Kidney epithelial cell (primary cell): ENCODE results near the gene EHBP1. TPM values are rescaled to one million over a fixed set of nuclear protein-coding genes. Genes with fewer than 3 reads are reported as not detected.

Experiments used
- DNase-seq: peaks from one replicate; pipeline ENCODE4 v3.0.0-alpha.2; 2010; ENCODE audit warnings: low read depth
- H3K27me3 ChIP-seq: 2 replicates; pipeline ENCODE4 v1.6.0; 2011; ENCODE audit warnings: low read length; ENCODE audit not compliant: control insufficient read depth, insufficient read depth
- H3K36me3 ChIP-seq: 2 replicates; pipeline ENCODE4 v1.5.1; 2011; ENCODE audit warnings: low read length; ENCODE audit not compliant: control insufficient read depth, insufficient read depth
- H3K4me3 ChIP-seq: 2 replicates; pipeline ENCODE4 v1.5.1; 2011; ENCODE audit warnings: low read depth, mild to moderate bottlenecking, control low read depth, low read length
- total RNA-seq: library from RNA; depleted of rRNA; stranded (reverse); fragments of >200 nt; gene quantifications from 2 replicates; pipeline ENCODE4 v1.2.3, GENCODE V29; 2015
- TF ChIP-seq, protein P1 (sequence below): IDR thresholded peaks from 2 replicates; pipeline ENCODE4 v1.5.1; 2011; ENCODE audit warnings: mild to moderate bottlenecking, moderate library complexity, low read length, control low read depth, inconsistent platforms; ENCODE audit not compliant: insufficient read depth, poor library complexity, severe bottlenecking

Gene EHBP1
- total RNA-seq, 1 donor from 2014 or later = 22.9 TPM

DNA sequence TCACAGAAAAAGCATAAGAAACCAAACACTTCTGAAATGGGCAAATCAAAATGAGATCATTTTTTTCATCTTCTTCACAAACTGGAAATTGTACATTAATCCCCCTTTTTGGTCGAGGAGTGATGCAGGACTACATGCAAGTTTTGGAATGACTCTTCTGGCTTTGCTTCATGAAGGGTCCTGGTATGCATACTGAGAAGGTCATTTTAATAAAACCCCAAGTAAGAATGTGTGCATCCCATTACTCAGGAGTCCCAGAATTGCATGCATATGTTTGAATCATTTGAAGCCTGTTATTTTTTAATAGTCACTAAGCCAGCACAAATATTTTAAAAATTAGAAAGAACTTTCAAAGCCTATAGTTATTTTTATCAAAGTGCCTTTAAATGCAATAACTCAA is 16.7 kb upstream of the EHBP1 start:
- DNase-seq = no peak
- no peaks in the 10 kb centered on the region for H3K27me3 ChIP-seq
- H3K4me3 ChIP-seq = no peak overlapping the region
- H3K36me3 ChIP-seq = no peaks in the 10 kb centered on the region
- TF ChIP-seq, protein P1, sequence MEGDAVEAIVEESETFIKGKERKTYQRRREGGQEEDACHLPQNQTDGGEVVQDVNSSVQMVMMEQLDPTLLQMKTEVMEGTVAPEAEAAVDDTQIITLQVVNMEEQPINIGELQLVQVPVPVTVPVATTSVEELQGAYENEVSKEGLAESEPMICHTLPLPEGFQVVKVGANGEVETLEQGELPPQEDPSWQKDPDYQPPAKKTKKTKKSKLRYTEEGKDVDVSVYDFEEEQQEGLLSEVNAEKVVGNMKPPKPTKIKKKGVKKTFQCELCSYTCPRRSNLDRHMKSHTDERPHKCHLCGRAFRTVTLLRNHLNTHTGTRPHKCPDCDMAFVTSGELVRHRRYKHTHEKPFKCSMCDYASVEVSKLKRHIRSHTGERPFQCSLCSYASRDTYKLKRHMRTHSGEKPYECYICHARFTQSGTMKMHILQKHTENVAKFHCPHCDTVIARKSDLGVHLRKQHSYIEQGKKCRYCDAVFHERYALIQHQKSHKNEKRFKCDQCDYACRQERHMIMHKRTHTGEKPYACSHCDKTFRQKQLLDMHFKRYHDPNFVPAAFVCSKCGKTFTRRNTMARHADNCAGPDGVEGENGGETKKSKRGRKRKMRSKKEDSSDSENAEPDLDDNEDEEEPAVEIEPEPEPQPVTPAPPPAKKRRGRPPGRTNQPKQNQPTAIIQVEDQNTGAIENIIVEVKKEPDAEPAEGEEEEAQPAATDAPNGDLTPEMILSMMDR = no peak

DNA sequence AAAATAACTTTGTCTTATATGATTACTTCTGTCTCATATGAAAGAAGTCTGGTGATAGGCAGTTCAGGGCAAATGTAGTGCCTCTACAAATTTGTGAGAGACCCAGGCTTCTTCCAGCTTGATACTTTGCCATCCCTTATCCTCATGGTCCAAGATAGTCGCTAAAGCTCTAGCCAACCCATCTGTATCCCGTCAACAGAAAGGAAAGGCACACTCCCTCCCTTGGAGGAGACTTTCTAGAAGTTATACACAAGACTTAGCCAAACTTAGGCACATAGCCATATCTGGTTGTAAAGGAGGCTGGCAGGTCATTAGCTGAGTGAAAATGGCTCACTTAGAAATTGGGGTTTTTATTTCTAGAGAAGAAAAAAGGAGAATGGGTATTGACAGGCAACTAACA is 14.3 kb upstream of the EHBP1 start:
- Histone ChIP-seq H3K27me3 (no peaks in the 10 kb centered on the region), H3K4me3 (no peak overlapping the region), H3K36me3 (no peaks in the 10 kb centered on the region)
- no peak for DNase-seq
- TF ChIP-seq, protein P1 = no peak

DNA sequence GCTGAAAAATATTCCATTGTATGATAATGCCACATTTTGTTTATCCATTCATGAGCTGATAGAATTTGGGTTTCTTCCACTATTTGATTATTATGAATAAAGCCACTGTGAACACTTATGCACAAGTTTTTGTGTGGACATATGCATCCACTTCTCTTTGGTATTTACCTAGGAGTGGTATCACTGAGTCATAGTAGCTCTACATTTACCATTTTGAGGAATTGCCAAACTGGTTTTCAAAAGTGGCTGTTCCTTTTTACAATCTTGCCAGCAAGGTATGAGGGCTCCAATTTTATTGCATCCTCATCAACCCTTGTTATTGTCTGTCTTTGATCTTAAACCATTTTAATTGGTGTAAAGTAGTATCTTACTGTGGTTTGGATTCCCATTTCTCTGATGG is 13.3 kb upstream of the EHBP1 start:
- no peak for DNase-seq
- no peaks in the 10 kb centered on the region for H3K27me3 ChIP-seq
- no peaks in the 10 kb centered on the region for H3K36me3 ChIP-seq

DNA sequence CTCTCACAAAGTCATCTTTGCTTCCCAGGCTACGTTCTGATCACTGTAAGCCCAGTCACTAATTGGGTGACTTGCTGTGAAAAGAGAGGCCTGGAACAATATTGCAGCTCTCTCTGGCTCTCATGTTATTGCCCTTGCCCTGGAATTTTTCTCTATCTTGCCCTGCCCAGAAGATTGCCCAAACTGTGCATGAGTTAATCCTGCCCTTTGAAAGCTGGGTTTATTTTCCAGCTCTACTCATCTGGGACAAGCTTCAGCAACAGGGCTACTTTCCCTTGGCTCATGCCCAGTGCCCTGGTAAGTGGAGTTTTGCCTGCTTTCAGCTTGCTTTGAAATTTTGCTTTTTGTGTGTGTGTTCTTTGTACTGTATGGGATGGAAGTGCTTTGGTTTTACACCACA is 6.9 kb upstream of the EHBP1 start:
- TF ChIP-seq, protein P1 = no peak
- Histone ChIP-seq H3K27me3 (no peaks in the 10 kb centered on the region), H3K4me3 (no peak overlapping the region), H3K36me3 (no peaks in the 10 kb centered on the region)
- no peak for DNase-seq

More for the DNA sequence above, 13.3 kb upstream of the EHBP1 start:
- no peak overlapping the region for H3K4me3 ChIP-seq
- TF ChIP-seq, protein P1 = no peak

DNA sequence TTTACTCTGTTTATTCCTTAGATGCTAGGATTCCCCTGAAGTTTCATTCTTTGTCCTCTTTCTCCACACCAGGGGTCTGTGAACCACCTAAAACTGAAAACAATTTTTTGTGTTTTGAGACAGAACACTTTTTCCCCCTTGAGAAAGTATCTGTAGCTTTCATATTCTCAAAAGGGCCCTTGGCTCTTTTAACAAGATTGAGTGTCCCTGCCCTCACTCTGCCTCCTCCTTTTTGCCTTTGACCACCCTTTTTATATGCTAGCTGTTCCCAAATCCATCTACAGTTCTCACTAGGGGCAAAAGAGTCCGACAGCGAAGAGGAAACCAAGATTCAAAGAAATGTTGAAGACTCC is 883 bp upstream of the EHBP1 start:
- Histone ChIP-seq H3K36me3 (no peaks in the 10 kb centered on the region), H3K4me3 (peak overlapping the region; percentile 61), H3K27me3 (no peaks in the 10 kb centered on the region)
- DNase-seq = no peak
- TF ChIP-seq, protein P1 = no peak

DNA sequence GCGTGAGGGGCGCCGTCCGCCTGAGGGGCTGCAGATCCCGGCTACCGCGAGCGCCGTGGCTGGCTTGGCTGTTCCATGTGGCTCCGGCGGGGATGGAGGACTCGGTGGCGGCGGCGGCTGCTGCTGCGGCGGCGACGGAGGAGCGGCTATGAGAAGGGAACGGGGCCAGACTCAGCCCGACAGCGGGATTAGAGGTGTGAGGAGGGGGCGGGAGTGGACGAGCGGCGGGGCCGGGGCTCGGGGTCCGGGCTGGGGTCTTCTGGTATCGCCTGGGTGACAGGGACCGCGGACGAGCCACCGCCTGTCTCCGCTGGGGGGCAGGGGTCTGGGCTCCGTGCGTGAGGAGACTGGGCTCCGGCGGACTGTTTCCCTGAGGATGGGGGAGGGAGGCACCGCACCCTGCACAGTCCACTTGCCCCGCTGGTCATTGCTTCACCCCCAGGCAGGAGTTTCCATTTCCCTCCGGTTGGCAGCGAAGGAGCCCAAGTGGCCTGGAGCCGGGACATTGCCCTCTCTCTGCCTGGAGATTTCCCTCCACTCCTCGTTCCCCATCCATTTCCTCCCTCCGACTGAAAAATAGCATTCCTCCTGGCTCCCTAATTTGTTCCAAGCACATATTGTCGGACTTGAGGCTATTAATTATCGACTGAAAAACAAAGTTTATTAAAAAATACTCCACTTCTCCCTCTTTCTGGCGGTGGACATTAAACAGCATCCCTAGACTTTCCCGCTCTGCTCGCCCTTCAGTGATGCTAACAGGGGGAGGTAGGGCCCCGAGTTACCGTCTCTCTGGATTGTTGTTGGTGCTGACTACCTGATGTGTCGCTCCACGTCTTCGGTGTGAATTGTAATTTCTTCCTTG is 577 bp downstream of the EHBP1 start:
- TF ChIP-seq, protein P1 = peak; percentile 30
- H3K27me3 ChIP-seq = no peaks in the 10 kb centered on the region
- DNase-seq = no peak
- H3K36me3 ChIP-seq = no peaks in the 10 kb centered on the region
- H3K4me3 ChIP-seq = peak overlapping the region; percentile 74
